Activated naive CD4-positive, alpha-beta T cell treated with anti-CD3 and anti-CD28 coated beads for 36 hours (primary cell): Measurements from ENCODE around the gene ADGRG7. TPM values are rescaled to one million over a fixed set of nuclear protein-coding genes. Genes with fewer than 3 reads are reported as not detected.
"Not testable (repeated sequence)": the region's sequence is repeated elsewhere in the genome, so short reads cannot be mapped to it uniquely, and the experiment has no call there.

Experiments used
- CTCF ChIA-PET: fragments of 350-600 bp; sonication (Branson Sonifier 250); formaldehyde crosslinking; loops from one replicate; lab custom pipeline; 2021; ENCODE audit warnings: antibody characterized with exemption; lab: Charles Lee
- DNase-seq: peaks from one replicate; pipeline ENCODE4 v3.0.0-alpha.2; 2020
- H3K27ac Mint-ChIP-seq: one replicate; pipeline ENCODE4 v1.8.0; 2021; ENCODE audit warnings: mild to moderate bottlenecking, mixed read lengths
- H3K27me3 Mint-ChIP-seq: one replicate; pipeline ENCODE4 v1.8.0; 2021; ENCODE audit warnings: low read depth, mixed read lengths
- H3K36me3 Mint-ChIP-seq: one replicate; pipeline ENCODE4 v1.8.0; 2021; ENCODE audit warnings: low read depth, mixed read lengths
- H3K4me1 Mint-ChIP-seq: one replicate; pipeline ENCODE4 v1.8.0; 2021; ENCODE audit warnings: low read depth, mixed read lengths
- H3K4me3 Mint-ChIP-seq: one replicate; pipeline ENCODE4 v1.8.0; 2021; ENCODE audit warnings: mild to moderate bottlenecking, moderate library complexity, mixed read lengths
- H3K9me3 Mint-ChIP-seq: one replicate; pipeline ENCODE4 v1.8.0; 2021; ENCODE audit warnings: mixed read lengths
- intact Hi-C: fragments of 100-400 bp; cut with micrococcal nuclease; formaldehyde crosslinking; loops from one replicate; pipeline ENCODE4 v1.15.1; 2023
- total RNA-seq, 2 experiments: library from RNA; stranded (reverse); gene quantifications; one replicate each; pipeline ENCODE4 v1.2.3, GENCODE V29; 2021

Gene ADGRG7
- total RNA-seq, 2 experiments from 2014 or later, result not detected

DNA sequence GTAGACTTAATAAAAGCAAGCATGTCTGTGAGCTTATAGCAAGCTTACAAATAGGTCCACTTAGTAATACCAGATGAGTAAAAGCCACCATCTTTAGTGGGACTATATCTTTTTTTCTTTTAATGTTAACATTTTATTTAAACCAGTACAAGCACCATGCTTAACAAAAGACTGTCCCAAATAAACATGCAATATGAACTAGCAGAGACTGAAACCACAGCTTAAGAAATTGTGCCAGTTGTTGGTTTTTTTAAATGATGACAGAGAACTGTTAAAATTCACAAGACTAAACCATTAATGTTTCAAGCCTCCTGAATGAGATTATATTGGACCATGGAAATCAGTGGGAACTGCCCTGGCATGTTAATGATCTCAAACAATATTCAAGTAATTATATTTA is 51.9 kb downstream of the ADGRG7 start:
- DNase-seq, H3K9me3 Mint-ChIP-seq, H3K27ac Mint-ChIP-seq, H3K4me3 Mint-ChIP-seq, H3K27me3 Mint-ChIP-seq, intact Hi-C loops, H3K36me3 Mint-ChIP-seq: not testable (repeated sequence)
- peaks cover 22% of the 10 kb centered on the region for H3K4me1 Mint-ChIP-seq
- CTCF ChIA-PET, result interaction anchor here (0.6 kb wide), 1 partner anchor 199 kb away, joined by 4 read pairs; no protein-coding TSS in a partner anchor

- no peak overlapping the region for H3K27ac Mint-ChIP-seq
- intact Hi-C loops, result no loop called here
- no peak overlapping the region for H3K4me3 Mint-ChIP-seq
- CTCF ChIA-PET, result no interaction called here
- no peaks in the 10 kb centered on the region for H3K36me3 Mint-ChIP-seq
- no peaks in the 10 kb centered on the region for H3K27me3 Mint-ChIP-seq
- peaks cover 22% of the 10 kb centered on the region for H3K4me1 Mint-ChIP-seq
- no peak for DNase-seq
- no peaks in the 10 kb centered on the region for H3K9me3 Mint-ChIP-seq
Observed at GRCh38 chr3:100662113-100662823, 52.9 kb downstream of the ADGRG7 start.

- H3K9me3 Mint-ChIP-seq, result peaks cover 3% of the 10 kb centered on the region
- CTCF ChIA-PET, result interaction anchor here (0.6 to 1.4 kb wide), 3 partner anchors 10 to 74 kb away, joined by 3 to 4 read pairs (median 4); no protein-coding TSS in a partner anchor
- intact Hi-C loops, result loop anchor here (1.0 kb wide), 2 partner anchors 14 to 45 kb away; no protein-coding TSS in a partner anchor
- H3K27ac Mint-ChIP-seq, result peak overlapping the region; percentile 47
- DNase-seq, result peak; percentile 63
- peak overlapping the region; percentile 34 for H3K4me3 Mint-ChIP-seq
- H3K27me3 Mint-ChIP-seq, result no peaks in the 10 kb centered on the region
- no peaks in the 10 kb centered on the region for H3K36me3 Mint-ChIP-seq
- peaks cover 22% of the 10 kb centered on the region for H3K4me1 Mint-ChIP-seq
Observed at GRCh38 chr3:100665230-100665629, 55.8 kb downstream of the ADGRG7 start.

- H3K27ac Mint-ChIP-seq, DNase-seq, H3K27me3 Mint-ChIP-seq, H3K9me3 Mint-ChIP-seq, H3K36me3 Mint-ChIP-seq, intact Hi-C loops, H3K4me3 Mint-ChIP-seq, CTCF ChIA-PET: not testable (repeated sequence)
- H3K4me1 Mint-ChIP-seq, result peaks cover 22% of the 10 kb centered on the region
Observed at GRCh38 chr3:100666699-100667098, 57.3 kb downstream of the ADGRG7 start.

GRCh38 chr3:100667316-100667715 is 57.9 kb downstream of the ADGRG7 start:
- H3K27me3 Mint-ChIP-seq, intact Hi-C loops, H3K9me3 Mint-ChIP-seq, CTCF ChIA-PET, DNase-seq, H3K27ac Mint-ChIP-seq, H3K36me3 Mint-ChIP-seq, H3K4me3 Mint-ChIP-seq: not testable (repeated sequence)
- peaks cover 22% of the 10 kb centered on the region for H3K4me1 Mint-ChIP-seq

GRCh38 chr3:100670995-100671394 is 61.6 kb downstream of the ADGRG7 start:
- H3K9me3 Mint-ChIP-seq, intact Hi-C loops, H3K27me3 Mint-ChIP-seq, H3K4me1 Mint-ChIP-seq, H3K27ac Mint-ChIP-seq, DNase-seq, H3K36me3 Mint-ChIP-seq, H3K4me3 Mint-ChIP-seq, CTCF ChIA-PET: not testable (repeated sequence)

DNA sequence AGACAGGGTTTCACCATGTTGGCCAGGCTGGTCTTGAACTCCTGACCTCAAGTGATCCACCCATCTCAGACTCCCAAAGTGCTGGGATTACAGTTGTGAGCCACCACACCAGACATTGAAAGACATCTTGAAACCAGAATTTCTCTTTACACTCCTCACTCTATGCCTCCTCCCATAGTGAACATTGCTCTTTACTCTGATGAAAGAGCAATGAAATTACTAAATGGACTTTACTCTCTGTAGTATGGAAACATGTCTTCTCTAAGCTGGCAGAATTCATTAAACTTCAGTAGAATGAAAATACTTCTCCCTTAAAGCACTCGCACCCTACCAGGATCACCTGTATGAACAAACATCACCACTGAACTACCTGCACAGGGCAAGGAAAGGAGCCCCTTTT is 72.1 kb downstream of the ADGRG7 start:
- H3K36me3 Mint-ChIP-seq, result no peaks in the 10 kb centered on the region
- H3K27me3 Mint-ChIP-seq, result peaks cover 2% of the 10 kb centered on the region
- no peaks in the 10 kb centered on the region for H3K4me1 Mint-ChIP-seq
- intact Hi-C loops, result no loop called here
- H3K4me3 Mint-ChIP-seq, result no peak overlapping the region
- DNase-seq, result no peak
- no peak overlapping the region for H3K27ac Mint-ChIP-seq
- CTCF ChIA-PET, result interaction anchor here (0.8 kb wide), 1 partner anchor 667 kb away, joined by 3 read pairs; no protein-coding TSS in a partner anchor
- no peaks in the 10 kb centered on the region for H3K9me3 Mint-ChIP-seq

- no peaks in the 10 kb centered on the region for H3K9me3 Mint-ChIP-seq
- no peaks in the 10 kb centered on the region for H3K36me3 Mint-ChIP-seq
- no peak for DNase-seq
- CTCF ChIA-PET, result interaction anchor here (0.8 to 1.1 kb wide), 2 partner anchors 91 to 667 kb away, joined by 3 read pairs; no protein-coding TSS in a partner anchor
- no peak overlapping the region for H3K27ac Mint-ChIP-seq
- intact Hi-C loops, result no loop called here
- no peaks in the 10 kb centered on the region for H3K4me1 Mint-ChIP-seq
- no peak overlapping the region for H3K4me3 Mint-ChIP-seq
- no peaks in the 10 kb centered on the region for H3K27me3 Mint-ChIP-seq
Observed at GRCh38 chr3:100682056-100682853, 72.9 kb downstream of the ADGRG7 start.

DNA sequence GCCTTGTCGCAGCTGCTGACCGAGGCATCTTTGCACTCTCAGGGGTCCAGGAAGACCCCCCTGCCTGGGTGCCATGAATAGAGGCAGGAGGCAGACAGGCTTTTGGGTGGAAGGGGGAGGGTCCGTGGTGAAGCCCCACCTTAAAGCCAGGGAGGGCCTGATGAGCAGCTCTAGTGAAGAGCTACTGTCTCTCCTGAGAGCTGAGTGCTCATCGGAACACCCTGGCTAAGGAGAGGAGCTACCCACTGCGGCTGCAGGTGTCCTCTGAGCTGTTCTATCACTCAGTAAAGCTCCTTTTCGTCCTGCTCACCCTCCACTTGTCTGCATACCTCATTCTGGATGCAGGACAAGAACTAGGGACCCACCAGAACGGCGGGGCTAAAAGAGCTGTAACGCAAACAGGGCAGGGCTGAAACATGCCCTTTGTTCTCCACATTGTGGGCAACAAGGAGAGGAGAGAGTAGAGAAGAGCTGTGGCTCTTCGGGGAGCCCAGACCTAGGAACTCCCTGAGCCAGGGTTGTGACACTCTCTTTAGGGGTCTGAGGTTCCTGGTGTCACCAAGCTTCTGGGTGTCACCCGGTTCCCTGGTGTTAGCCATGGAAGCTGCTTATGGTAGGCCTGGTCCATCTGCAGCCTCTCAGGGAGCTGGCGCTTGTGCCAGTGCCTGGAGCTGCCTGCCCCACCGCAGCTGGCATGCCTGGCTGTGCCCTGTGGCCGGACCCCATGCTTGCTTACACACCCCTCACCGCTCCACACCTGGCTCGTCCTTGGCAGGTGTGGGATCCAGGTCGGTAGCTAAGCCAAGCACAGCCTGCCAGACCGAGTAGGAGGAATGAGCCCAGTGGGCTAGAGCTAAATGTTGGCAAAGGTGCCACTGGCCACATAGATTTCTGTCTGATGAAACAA is 73.7 kb downstream of the ADGRG7 start:
- H3K4me1 Mint-ChIP-seq, result no peaks in the 10 kb centered on the region
- intact Hi-C loops, result no loop called here
- H3K9me3 Mint-ChIP-seq, result no peaks in the 10 kb centered on the region
- H3K27ac Mint-ChIP-seq, result no peak overlapping the region
- DNase-seq, result no peak
- CTCF ChIA-PET, result interaction anchor here (1.1 kb wide), 1 partner anchor 92 kb away, joined by 3 read pairs; no protein-coding TSS in a partner anchor
- H3K36me3 Mint-ChIP-seq, result no peaks in the 10 kb centered on the region
- H3K27me3 Mint-ChIP-seq, result no peaks in the 10 kb centered on the region
- no peak overlapping the region for H3K4me3 Mint-ChIP-seq

GRCh38 chr3:100693225-100693624 is 83.8 kb downstream of the ADGRG7 start:
- CTCF ChIA-PET, result no interaction called here
- intact Hi-C loops, result no loop called here
- H3K27me3 Mint-ChIP-seq, result peaks cover 27% of the 10 kb centered on the region

DNA sequence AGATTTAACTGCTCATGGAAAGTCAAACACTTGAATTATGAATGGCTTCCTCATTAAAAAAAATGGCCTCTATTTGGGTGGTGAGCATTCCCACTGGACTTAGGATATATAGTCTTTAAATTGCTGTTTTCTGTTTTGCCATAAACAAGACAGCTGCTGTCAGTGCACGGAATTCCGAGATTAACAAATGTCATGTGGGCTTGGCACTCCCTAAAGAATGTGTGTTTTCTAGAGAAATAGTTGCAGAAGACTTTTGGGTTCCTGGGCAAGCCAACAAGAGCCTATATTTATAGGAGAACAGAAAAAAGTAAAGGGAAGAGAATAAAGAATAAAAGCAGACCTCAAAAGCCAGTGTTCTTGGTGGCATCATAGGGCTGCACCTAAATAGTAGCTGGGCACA is 86.3 kb downstream of the ADGRG7 start:
- intact Hi-C loops, result no loop called here
- CTCF ChIA-PET, result no interaction called here
- Mint-ChIP-seq H3K27me3 (peaks cover 27% of the 10 kb centered on the region), H3K9me3 (no peaks in the 10 kb centered on the region), H3K4me3 (no peak overlapping the region), H3K36me3 (no peaks in the 10 kb centered on the region), H3K4me1 (no peaks in the 10 kb centered on the region), H3K27ac (no peak overlapping the region)
- DNase-seq, result no peak

More at GRCh38 chr3:100693225-100693624, 83.8 kb downstream of the ADGRG7 start:
- H3K4me1 Mint-ChIP-seq, result no peaks in the 10 kb centered on the region
- H3K9me3 Mint-ChIP-seq, result no peaks in the 10 kb centered on the region
- H3K4me3 Mint-ChIP-seq, result no peak overlapping the region
- no peak for DNase-seq
- no peaks in the 10 kb centered on the region for H3K36me3 Mint-ChIP-seq
- no peak overlapping the region for H3K27ac Mint-ChIP-seq

DNA sequence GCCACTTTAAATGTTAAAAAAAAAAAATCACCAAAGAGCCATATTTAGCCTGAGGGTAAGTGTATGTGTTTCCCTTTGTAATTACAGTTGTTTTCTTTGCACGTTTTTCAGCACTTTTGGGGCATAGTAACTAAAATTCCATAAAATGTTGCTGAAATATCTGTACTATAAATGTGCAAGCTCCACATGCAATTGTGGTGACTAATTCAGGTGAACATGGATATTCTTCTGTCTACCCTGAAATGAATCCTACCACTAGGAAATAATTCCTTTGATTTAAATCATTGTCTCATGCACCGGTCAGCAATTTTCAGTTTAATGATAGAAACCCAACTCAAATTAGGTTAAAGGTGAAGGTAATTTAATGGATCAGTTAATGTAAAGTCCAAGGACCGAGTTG is 86.8 kb downstream of the ADGRG7 start:
- Mint-ChIP-seq H3K9me3 (no peaks in the 10 kb centered on the region), H3K27ac (no peak overlapping the region), H3K4me3 (no peak overlapping the region), H3K27me3 (peaks cover 27% of the 10 kb centered on the region), H3K36me3 (no peaks in the 10 kb centered on the region), H3K4me1 (no peaks in the 10 kb centered on the region)
- DNase-seq, result no peak
- CTCF ChIA-PET, result no interaction called here
- intact Hi-C loops, result no loop called here
